Measurements from ENCODE around the gene TMEM132E.

GRCh38 chr17:34623856-34624766 is 44.7 kb downstream of the TMEM132E start:
- TF ChIP-seq POLR2A (IDR thresholded peaks at IDR 0.05; ENCODE audit: low read length) (no peak), CEBPB (IDR thresholded peaks at IDR 0.05) (no peak), JUNB (IDR thresholded peaks at IDR 0.05) (no peak), CHD2 (IDR thresholded peaks at IDR 0.05; ENCODE audit: low read length, partially characterized antibody) (no peak), RFX5 (IDR thresholded peaks at IDR 0.05) (no peak)
- TF ChIP-seq, protein P1, sequence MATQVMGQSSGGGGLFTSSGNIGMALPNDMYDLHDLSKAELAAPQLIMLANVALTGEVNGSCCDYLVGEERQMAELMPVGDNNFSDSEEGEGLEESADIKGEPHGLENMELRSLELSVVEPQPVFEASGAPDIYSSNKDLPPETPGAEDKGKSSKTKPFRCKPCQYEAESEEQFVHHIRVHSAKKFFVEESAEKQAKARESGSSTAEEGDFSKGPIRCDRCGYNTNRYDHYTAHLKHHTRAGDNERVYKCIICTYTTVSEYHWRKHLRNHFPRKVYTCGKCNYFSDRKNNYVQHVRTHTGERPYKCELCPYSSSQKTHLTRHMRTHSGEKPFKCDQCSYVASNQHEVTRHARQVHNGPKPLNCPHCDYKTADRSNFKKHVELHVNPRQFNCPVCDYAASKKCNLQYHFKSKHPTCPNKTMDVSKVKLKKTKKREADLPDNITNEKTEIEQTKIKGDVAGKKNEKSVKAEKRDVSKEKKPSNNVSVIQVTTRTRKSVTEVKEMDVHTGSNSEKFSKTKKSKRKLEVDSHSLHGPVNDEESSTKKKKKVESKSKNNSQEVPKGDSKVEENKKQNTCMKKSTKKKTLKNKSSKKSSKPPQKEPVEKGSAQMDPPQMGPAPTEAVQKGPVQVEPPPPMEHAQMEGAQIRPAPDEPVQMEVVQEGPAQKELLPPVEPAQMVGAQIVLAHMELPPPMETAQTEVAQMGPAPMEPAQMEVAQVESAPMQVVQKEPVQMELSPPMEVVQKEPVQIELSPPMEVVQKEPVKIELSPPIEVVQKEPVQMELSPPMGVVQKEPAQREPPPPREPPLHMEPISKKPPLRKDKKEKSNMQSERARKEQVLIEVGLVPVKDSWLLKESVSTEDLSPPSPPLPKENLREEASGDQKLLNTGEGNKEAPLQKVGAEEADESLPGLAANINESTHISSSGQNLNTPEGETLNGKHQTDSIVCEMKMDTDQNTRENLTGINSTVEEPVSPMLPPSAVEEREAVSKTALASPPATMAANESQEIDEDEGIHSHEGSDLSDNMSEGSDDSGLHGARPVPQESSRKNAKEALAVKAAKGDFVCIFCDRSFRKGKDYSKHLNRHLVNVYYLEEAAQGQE (IDR thresholded peaks at IDR 0.05): no peak
- TF ChIP-seq, protein P2, sequence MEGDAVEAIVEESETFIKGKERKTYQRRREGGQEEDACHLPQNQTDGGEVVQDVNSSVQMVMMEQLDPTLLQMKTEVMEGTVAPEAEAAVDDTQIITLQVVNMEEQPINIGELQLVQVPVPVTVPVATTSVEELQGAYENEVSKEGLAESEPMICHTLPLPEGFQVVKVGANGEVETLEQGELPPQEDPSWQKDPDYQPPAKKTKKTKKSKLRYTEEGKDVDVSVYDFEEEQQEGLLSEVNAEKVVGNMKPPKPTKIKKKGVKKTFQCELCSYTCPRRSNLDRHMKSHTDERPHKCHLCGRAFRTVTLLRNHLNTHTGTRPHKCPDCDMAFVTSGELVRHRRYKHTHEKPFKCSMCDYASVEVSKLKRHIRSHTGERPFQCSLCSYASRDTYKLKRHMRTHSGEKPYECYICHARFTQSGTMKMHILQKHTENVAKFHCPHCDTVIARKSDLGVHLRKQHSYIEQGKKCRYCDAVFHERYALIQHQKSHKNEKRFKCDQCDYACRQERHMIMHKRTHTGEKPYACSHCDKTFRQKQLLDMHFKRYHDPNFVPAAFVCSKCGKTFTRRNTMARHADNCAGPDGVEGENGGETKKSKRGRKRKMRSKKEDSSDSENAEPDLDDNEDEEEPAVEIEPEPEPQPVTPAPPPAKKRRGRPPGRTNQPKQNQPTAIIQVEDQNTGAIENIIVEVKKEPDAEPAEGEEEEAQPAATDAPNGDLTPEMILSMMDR (IDR thresholded peaks at IDR 0.05): no peak
- TF ChIP-seq, protein P3, sequence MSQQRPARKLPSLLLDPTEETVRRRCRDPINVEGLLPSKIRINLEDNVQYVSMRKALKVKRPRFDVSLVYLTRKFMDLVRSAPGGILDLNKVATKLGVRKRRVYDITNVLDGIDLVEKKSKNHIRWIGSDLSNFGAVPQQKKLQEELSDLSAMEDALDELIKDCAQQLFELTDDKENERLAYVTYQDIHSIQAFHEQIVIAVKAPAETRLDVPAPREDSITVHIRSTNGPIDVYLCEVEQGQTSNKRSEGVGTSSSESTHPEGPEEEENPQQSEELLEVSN (IDR thresholded peaks at IDR 0.05; ENCODE audit: borderline replicate concordance, low read depth): no peak
